GM21515 (cell line): Measurements from ENCODE around the gene TBC1D22A.

ENCODE experiments used
- ATAC-seq: cut with Tn5 transposase; IDR thresholded peaks from one replicate; pipeline ENCODE4 v1.9.1; 2021; ENCODE audit not compliant: unreplicated experiment

Gene TBC1D22A

DNA sequence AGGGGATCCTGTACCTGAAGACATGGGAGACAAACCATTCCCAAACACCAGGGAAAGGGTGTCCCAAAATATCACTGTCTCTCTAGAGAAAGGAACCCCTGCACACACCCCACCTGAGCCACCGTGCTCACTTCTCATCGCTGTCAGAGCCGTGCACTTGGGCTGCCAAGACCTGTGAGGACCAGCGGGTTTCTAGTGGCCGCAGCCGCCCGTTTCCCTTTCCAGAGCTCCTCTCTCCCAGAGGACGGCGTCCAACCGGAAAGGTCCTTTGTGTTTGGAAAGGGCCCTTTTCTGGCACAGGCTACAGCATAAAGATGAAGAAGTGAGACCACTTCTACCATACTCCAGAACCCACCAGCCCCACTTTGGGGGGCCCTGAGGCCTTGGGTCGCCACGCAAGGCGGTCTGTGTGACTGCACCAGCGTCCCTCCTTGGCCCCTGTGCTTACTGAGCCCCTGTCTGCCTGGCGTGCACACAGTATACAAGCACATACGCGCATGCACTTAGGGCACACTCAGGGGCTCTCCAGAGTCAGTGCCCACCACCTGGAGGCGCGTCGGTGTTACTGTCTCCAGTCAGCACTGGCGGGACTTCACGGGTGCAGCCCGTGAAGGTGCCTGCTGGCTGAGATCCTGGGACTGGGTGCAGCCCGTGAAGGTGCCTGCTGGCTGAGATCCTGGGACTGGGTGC, 381.8 kb downstream of the TBC1D22A start:
- no peak for ATAC-seq

DNA sequence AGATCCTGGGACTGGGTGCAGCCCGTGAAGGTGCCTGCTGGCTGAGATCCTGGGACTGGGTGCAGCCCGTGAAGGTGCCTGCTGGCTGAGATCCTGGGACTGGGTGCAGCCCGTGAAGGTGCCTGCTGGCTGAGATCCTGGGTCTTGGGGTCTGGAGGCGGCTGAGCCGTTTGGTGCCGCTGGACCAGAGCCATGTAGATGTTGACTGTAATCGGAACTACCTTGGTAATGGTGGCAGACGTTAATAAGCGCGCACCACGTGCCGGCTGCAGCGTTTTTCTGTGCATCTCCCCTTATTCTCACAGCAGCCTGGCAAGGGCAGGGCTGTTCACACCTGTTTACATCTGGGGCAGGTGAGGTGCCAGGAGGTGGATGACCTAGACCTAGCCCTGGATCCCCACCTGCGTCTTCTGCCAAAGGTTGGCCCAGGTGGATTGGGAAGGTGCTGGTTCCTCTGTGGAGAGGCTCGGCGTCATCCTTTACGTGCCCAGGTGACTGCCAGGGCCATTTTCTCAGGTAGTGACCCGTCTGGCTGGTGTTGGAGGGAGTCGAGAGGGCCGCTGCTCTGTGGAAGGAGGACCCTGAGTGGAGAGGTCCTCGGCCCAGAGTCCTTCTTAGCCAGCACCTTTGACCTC, 382.5 kb downstream of the TBC1D22A start:
- no peak for ATAC-seq

DNA sequence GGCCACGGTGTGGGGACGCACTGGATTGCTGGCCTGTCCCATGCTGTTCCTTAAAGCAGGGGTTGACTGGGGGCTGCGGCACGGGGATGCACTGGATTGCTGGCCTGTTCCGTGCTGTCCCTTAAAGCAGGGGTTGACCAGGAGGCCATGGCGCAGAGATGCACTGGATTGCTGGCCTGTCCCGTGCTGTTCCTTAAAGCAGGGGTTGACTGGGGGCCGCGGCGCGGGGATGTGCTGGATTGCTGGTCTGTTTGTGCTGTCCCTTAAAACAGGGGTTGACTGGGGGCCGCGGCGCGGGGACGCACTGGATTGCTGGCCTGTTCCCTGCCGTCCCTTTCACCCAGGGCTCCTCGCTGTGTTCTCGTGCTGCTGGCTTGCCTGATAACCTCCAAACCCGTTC, 383.4 kb downstream of the TBC1D22A start:
- no peak for ATAC-seq

DNA sequence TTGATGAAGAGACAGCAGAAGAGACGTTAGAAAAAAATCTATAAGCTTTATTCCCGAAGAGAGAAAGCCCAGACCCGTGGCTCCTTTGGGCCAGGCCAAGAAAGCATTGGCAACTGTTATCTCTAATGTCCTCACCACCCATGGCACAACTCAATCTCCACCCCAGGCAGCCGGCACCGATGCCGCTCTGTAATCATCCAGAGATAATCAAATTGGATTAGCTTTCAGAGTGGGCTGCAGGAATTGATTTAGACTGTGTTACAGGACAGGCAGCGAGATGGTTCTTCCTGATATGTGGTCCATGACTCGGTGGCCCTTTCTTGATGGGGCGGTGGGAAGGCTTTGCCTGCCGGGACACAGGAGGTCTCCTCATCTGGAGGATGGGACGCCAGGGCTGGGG, 383.9 kb downstream of the TBC1D22A start:
- ATAC-seq: no peak

DNA sequence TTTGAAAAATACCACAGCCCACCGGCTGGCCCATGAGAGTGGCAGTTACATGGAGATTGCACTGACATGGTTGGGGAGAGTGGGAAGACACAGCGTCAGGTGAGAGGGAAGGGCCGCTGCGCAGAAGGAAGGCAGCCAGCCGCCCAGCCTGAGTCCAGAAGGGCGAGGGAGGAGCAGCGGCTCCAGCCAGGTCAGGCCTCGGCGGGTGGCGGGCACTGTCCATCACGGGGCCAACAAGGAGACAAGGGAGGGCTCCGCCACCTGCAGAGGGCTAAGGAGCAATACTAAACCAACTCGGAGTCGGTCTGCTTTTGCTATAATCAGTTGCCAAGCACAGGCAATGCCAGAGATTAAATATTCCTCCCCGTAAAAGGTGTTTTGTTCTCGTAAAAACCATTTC, 384.5 kb downstream of the TBC1D22A start:
- no peak for ATAC-seq

- no peak for ATAC-seq
These were observed 385.1 kb downstream of the TBC1D22A start for GRCh38 chr22:47147572-47147971.

DNA sequence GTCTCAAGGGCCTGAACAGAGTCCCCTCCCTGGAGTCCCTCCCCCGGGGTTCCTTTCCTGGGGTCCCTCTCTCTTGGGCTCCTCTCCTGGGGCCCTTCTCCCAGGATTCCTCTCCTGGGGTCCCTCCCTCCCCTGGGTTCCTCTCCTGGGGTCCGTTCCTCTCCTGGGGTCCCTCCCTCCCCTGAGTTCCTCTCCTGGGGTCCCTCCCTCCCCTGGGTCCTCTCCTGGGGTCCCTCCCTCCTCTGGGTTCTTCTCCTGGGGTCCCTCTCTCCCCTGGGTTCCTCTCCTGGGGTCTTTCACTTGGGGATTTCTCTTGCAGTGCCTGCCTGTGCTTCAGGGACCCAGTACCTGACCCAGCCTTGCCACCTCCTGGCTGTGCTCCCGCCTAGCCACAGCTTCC, 386.1 kb downstream of the TBC1D22A start:
- no peak for ATAC-seq

DNA sequence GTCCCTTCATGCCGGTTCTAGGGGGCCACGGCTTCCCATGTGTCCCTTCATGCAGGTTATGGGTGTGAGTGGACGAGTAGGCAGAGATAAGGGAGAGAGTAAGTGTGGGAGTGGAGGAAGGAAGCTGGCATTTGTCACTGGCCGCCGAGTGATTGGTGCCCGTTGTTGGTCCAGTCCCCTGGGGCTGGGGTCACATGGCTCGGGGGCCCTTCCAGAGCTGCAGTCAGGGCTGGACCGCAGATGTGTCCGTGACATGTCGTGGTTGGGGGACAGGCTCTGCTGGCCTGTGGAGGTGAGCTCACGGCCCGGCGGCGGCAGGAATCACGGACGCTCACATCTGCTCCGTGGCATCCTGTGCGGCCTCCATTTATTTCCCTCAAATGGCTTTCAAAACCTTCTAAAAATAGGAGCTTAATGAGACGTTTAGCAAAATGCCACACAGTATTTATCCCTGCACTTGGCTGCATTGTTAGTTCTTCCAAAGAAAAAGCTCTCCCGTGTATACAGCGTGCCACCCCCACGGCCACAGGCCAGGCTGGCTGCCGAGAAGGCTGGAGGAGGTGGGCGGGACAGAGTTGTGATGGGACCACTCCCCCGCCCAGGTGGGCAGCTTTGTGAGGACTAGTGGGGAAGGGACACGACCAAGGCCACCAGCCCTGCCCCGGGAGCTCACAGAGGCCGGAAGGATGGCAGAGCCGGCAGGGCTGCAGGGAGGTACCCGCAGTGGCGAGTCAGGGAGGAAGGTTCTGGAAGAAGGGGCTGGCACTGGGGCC, 386.7 kb downstream of the TBC1D22A start:
- ATAC-seq: no peak

- ATAC-seq: no peak
These were observed 387.5 kb downstream of the TBC1D22A start for GRCh38 chr22:47149976-47150375.

GRCh38 chr22:47150426-47150825, 388.0 kb downstream of the TBC1D22A start:
- no peak for ATAC-seq

DNA sequence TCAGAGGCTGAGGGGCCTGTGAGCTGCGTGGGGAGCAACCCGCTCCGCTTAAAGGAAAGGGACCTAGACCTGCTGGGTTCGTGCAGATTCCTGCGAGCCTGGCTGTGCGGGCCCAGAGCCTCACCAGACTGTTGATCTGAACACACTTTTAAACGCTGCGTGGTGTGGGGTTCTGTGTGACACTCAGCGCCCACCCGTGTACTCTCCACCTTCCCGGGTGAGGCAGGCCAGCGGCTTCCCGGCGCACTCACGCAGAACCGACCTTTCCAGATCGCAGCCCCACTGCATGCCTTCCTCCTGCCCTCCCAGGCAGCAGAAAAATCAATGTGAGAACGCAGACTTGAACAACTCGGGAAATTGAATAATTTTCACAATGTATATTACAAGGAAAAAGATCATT, 388.6 kb downstream of the TBC1D22A start:
- no peak for ATAC-seq

DNA sequence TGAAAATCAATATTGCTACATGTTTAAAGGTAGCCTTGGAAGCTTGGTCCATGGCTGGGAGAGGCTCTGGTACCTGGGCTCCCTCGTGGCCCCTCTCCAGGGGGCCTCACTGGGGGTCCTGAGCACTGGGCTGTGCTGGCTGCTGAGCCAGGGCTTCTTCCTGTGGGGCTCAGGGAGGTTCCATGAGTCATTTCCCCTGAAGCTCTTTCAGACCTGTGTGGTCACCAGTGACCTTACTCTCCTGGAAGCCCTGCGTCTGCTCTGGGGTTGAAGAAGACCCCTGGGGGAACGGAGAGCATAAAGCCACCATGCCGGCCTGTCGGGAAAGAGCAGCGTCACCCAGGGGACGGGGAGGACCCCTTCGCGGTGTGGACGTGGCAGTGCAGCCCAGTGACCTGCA, 389.0 kb downstream of the TBC1D22A start:
- ATAC-seq: no peak

- no peak for ATAC-seq
These were observed 389.8 kb downstream of the TBC1D22A start for GRCh38 chr22:47152236-47152635.

DNA sequence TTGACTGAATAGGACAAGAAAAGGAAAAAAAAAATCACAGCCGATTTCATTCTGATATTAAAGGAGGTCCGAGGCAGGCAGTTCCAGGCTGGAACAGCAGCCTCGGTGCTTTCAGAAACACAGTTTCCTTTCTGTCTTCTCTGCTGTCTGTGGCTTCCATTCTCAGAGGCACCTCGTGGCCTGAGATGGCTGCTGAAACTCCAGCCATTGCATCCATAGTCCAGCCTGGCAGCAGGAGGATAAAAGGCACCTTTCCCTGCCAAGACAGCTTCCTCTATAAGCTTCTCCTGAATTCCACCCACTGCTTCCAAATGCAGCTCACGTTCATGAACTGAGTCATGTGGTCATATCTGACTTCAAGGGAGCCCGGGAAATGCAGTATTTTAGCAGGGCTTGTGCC, 390.5 kb downstream of the TBC1D22A start:
- ATAC-seq: no peak

GRCh38 chr22:47153854-47154525, 391.5 kb downstream of the TBC1D22A start:
- ATAC-seq: no peak

DNA sequence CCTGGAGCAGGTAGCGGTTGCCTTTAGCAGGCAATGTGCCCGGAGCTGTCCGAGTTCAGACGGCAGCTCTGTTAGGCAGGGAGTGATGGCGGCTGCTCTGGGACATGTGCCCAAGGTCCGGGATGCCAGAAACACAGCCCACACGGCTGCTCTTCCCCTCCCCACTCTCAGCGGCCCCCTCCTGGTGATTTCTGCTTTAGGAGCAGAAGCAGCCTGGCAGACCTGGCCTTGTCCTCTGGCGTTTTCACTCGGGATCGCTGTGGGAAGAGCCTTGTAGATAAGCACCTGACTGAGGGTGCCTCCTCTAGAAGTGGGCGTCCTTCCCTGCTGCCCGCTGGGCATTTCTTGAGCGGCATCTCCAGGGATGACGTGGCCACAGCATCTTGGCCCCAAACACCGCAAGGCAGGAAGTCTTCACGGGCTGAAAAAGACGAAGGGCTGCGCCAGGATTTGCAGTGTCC, 392.2 kb downstream of the TBC1D22A start:
- no peak for ATAC-seq

DNA sequence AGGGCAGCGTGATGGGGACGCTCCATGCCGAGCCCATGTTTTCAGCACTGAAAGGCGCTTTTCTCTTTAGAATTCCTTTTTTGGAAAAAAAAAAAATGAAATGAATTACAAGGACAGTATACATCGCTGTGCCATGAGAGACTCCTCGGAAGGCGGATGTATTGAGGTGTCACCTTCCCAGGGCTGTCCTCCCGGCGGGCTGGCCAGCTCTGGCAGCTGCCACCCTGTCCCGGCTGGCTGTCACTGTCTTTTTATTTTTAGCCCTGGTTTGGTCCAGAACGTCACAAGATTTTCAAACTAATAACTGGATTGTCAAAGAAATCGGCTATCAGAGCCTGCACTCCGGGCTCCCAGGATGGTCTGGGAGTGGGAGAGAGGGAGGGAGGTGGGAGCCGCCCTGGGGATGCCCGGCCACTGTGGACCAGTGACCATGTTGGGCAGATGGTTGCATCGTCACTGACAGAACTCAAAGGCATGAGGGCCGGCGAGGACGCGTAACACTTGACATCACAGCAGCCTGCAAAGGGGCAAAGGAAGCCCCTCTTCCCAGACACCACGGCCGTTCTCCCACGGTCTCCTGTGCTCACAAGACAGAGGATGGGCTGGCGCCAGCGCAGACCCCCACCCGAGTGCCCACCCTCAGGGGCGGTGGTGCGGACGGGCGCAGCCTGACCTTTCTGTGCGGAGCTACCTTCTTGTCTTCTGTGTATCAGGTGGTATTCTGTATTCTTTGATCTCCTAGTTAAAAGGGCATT, 392.9 kb downstream of the TBC1D22A start:
- no peak for ATAC-seq

DNA sequence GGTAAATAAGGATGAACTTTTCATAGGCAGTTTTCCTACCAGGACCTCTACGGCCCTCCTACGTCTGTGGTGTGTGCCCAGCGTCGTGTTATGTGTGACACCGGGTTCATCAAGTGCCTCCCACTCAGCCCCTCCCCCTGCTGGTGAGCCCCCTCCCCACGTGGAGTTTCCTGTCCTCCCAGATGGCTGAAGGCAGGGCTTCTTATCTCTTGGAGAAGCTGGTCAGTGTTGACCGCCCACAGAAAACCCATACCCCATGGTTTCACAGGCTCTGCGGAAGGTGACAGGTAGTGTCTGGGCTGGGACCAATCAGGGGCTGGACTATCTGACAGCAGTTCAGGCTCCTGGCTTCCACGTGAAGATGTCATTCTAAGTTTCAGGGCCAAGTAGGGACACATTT, 393.5 kb downstream of the TBC1D22A start:
- no peak for ATAC-seq

DNA sequence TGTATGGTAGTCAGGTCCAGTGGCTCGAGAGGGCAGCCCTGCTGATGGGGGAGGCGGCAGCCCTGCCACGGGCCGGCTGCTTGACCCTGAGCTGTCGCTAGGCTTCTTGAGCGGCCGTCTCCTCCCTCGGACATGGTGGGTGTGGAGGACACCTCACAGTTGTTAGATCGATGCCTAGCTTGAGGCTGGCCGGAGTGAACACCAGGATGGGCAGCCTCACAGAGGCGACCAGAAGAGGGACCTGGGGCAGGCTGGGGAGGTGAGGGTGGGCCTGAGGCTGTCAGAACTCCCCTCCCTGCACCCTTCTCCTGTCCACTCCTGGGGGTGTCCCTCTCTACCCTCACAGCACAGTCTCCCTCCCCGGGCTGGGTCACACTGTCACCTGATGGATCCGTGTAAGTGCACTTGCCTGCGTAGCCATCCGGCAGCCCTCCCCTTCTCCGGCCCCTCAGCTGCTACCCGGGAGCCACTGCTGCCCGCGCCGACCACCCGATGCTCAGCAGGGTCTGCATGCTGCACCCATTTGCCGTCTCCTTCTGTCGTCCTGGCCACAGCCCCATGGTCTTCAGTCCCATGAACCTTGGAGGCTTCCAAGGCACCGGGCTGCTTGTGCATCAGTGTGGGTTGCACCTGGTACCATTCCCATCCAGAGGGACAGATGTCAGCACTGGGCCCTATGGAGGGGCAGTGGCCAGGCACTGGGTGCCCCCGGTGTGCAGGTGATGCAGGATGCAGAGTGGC, 394.1 kb downstream of the TBC1D22A start:
- ATAC-seq: no peak

GRCh38 chr22:47157093-47157420, 394.6 kb downstream of the TBC1D22A start:
- ATAC-seq: no peak
